H1 (cell line): ENCODE data around the gene VPS13D. TPM values are rescaled to one million over a fixed set of nuclear protein-coding genes. Genes with fewer than 3 reads are reported as not detected.

Source experiments
- ASH2L ChIP-seq: fragments of 200-600, 300-600 bp; sonication (generic); IDR thresholded peaks from one replicate; pipeline ENCODE4 v1.7.1; 2017; ENCODE audit warnings: low read length
- CHD2 ChIP-seq: IDR thresholded peaks from 2 replicates; pipeline ENCODE4 v1.6.1; 2012; ENCODE audit warnings: low read length, improper control_type of control experiment
- CREB1 ChIP-seq: IDR thresholded peaks from 2 replicates; pipeline ENCODE4 v1.6.1; 2012; ENCODE audit warnings: inconsistent platforms
- GABPA ChIP-seq: IDR thresholded peaks from 2 replicates; pipeline ENCODE4 v1.6.1; 2011; ENCODE audit warnings: mild to moderate bottlenecking, low read length, moderate library complexity, borderline replicate concordance; ENCODE audit not compliant: insufficient read depth
- SRF ChIP-seq: IDR thresholded peaks from 2 replicates; pipeline ENCODE4 v1.6.1; 2011; ENCODE audit warnings: mild to moderate bottlenecking, low read depth, low read length, moderate library complexity
- TEAD4 ChIP-seq: IDR thresholded peaks from 2 replicates; pipeline ENCODE4 v1.6.1; 2012; ENCODE audit warnings: low read depth, low read length, inconsistent platforms, mixed read lengths
- polyA plus RNA-seq, 7 experiments: library from polyadenylated mRNA; depleted of rRNA in 3 of 7; stranded (reverse) in 5 of 7; unstranded in 2 of 7; fragments of >200 nt in 5 of 7; fragments of 200-250 nt in 2 of 7; gene quantifications; 1 replicate in 5 of 7; 2 replicates in 1 of 7; 4 replicates in 1 of 7; pipeline versions ENCODE4 v1.2.1 to v1.2.3, GENCODE V29; 2011 to 2013; ENCODE audit warnings: missing spikeins in 2 of 7, mixed read lengths in 2 of 7
- total RNA-seq: library from RNA; stranded (reverse); fragmentation: NEBNext Ultra II Directional; extraction: Animal tissue kit (Norgen Biotek cat#: 25700); gene quantifications from 2 replicates; pipeline ENCODE4 v1.2.1, GENCODE V29; 2021

VPS13D gene
- total and polyA plus RNA-seq, 2 of the 8 experiments (the other 6 are each of a cell fraction or from before 2014, with no cell fraction given): 10.9 to 31.2 TPM

GRCh38 chr1:12345350-12346217 is 115.8 kb downstream of the VPS13D start (continued):
- TF ChIP-seq TEAD4 (no peak), CREB1 (no peak), SRF (no peak), ASH2L (no peak), GABPA (no peak), CHD2 (no peak)
